Uterus (tissue), 4 donors: Measurements from ENCODE around the gene STAB2. TPM values are rescaled to one million over a fixed set of nuclear protein-coding genes. Genes with fewer than 3 reads are reported as not detected.

Experiments
- DNase-seq, 2 donors: peaks; one replicate each; pipeline ENCODE4 v3.0.0-alpha.2; 2019 to 2020
- H3K27ac ChIP-seq, 2 donors: fragments of 200-600 bp; sonication (generic); 1 replicate in 1 of 2; 2 replicates in 1 of 2; pipeline ENCODE4 v1.5.1; 2016 to 2018
- H3K27me3 ChIP-seq, 2 donors: fragments of 200-600 bp; sonication (generic); one replicate each; pipeline ENCODE4 v1.5.1; 2018 to 2019; ENCODE audit warnings: control low read depth in 1 of 2
- H3K36me3 ChIP-seq, 2 donors: fragments of 200-600 bp; sonication (generic); one replicate each; pipeline ENCODE4 v1.5.1; 2019; ENCODE audit warnings: control low read depth in 1 of 2
- H3K4me1 ChIP-seq, 2 donors: fragments of 200-600 bp; sonication (generic); one replicate each; pipeline ENCODE4 v1.5.1; 2018 to 2019; ENCODE audit warnings: control low read depth in 1 of 2
- H3K4me3 ChIP-seq, 2 donors: fragments of 200-600 bp; sonication (generic); 1 replicate in 1 of 2; 2 replicates in 1 of 2; pipeline ENCODE4 v1.5.1; 2018 to 2019; ENCODE audit warnings: mild to moderate bottlenecking in 1 of 2
- H3K9me3 ChIP-seq, 2 donors: fragments of 200-600 bp; sonication (generic); one replicate each; pipeline ENCODE4 v1.5.1; 2019; ENCODE audit warnings: control low read depth in 1 of 2
- CTCF ChIP-seq, 4 experiments: fragments of 200-600 bp in 2 of 4; fragments of 450-650 bp in 2 of 4; sonication (generic) in 2 of 4; IDR thresholded peaks; one replicate each; pipeline ENCODE4 v1.5.1; 2016 to 2019; ENCODE audit warnings: antibody characterized with exemption in 4 of 4, mild to moderate bottlenecking in 2 of 4, moderate library complexity in 1 of 4
- POLR2A ChIP-seq, 2 donors: fragments of 450-650 bp; IDR thresholded peaks; one replicate each; pipeline ENCODE4 v1.6.1; 2016; ENCODE audit warnings: antibody characterized with exemption in 2 of 2, mild to moderate bottlenecking in 1 of 2, moderate library complexity in 1 of 2
- intact Hi-C: fragments of 100-400 bp; cut with DNase I; formaldehyde crosslinking; loops from one replicate; pipeline ENCODE4 v1.15.1; 2023; ENCODE audit warnings: low total_unique reads
- total RNA-seq, 4 donors: library from RNA; depleted of rRNA in 3 of 4; stranded (reverse); fragments of >200 nt in 3 of 4; gene quantifications; one replicate each; pipeline versions ENCODE4 v1.1.0 to v1.2.4, GENCODE V29; 2014 to 2023
- donor health status: DM: yes; HTN: yes; CAD: no.

The STAB2 gene
- total RNA-seq, 4 donors from 2014 or later = 0.21 to 19.4 (median 2.6) TPM; not detected in 1

GRCh38 chr12:103690426-103690825, 103.4 kb downstream of the STAB2 start:
- DNase-seq = no peak
- H3K36me3 ChIP-seq = no peaks in the 10 kb centered on the region
- no peak overlapping the region for H3K4me3 ChIP-seq
- no peaks in the 10 kb centered on the region for H3K27me3 ChIP-seq
- TF ChIP-seq CTCF (IDR thresholded peaks at IDR 0.05) (no peak), POLR2A (IDR thresholded peaks at IDR 0.05) (no peak)
- H3K27ac ChIP-seq = no peak overlapping the region
- no peaks in the 10 kb centered on the region for H3K4me1 ChIP-seq
- intact Hi-C loops = no loop called here
- no peaks in the 10 kb centered on the region for H3K9me3 ChIP-seq

GRCh38 chr12:103691063-103691462, 104.0 kb downstream of the STAB2 start:
- no peak overlapping the region for H3K27ac ChIP-seq
- no peaks in the 10 kb centered on the region for H3K36me3 ChIP-seq
- H3K4me3 ChIP-seq = no peak overlapping the region
- TF ChIP-seq POLR2A (IDR thresholded peaks at IDR 0.05) = no peak
- no peak for TF ChIP-seq CTCF (IDR thresholded peaks at IDR 0.05)
- no peaks in the 10 kb centered on the region for H3K4me1 ChIP-seq
- H3K27me3 ChIP-seq = no peaks in the 10 kb centered on the region
- intact Hi-C loops = no loop called here
- DNase-seq = no peak
- no peaks in the 10 kb centered on the region for H3K9me3 ChIP-seq

GRCh38 chr12:103696101-103696500, 109.0 kb downstream of the STAB2 start:
- H3K9me3 ChIP-seq = no peaks in the 10 kb centered on the region
- no peak overlapping the region for H3K4me3 ChIP-seq
- DNase-seq = no peak
- no peak for TF ChIP-seq POLR2A (IDR thresholded peaks at IDR 0.05)
- TF ChIP-seq CTCF (IDR thresholded peaks at IDR 0.05) = no peak
- intact Hi-C loops = no loop called here
- no peaks in the 10 kb centered on the region for H3K4me1 ChIP-seq
- no peaks in the 10 kb centered on the region for H3K27me3 ChIP-seq
- no peaks in the 10 kb centered on the region for H3K36me3 ChIP-seq
- no peak overlapping the region for H3K27ac ChIP-seq

- H3K27ac ChIP-seq = no peak overlapping the region
- no peaks in the 10 kb centered on the region for H3K4me1 ChIP-seq
- DNase-seq = no peak
- H3K9me3 ChIP-seq = no peaks in the 10 kb centered on the region
- TF ChIP-seq POLR2A (IDR thresholded peaks at IDR 0.05) = no peak
- no peak for TF ChIP-seq CTCF (IDR thresholded peaks at IDR 0.05)
- no peaks in the 10 kb centered on the region for H3K27me3 ChIP-seq
- intact Hi-C loops = no loop called here
- H3K36me3 ChIP-seq = no peaks in the 10 kb centered on the region
- H3K4me3 ChIP-seq = no peak overlapping the region
These were observed 111.1 kb downstream of the STAB2 start for GRCh38 chr12:103697971-103698751.

GRCh38 chr12:103698752-103699560, 111.9 kb downstream of the STAB2 start:
- no peak overlapping the region for H3K4me3 ChIP-seq
- no peak for DNase-seq
- no peaks in the 10 kb centered on the region for H3K9me3 ChIP-seq
- intact Hi-C loops = no loop called here
- H3K27me3 ChIP-seq = no peaks in the 10 kb centered on the region
- H3K36me3 ChIP-seq = no peaks in the 10 kb centered on the region
- H3K27ac ChIP-seq = no peak overlapping the region
- no peaks in the 10 kb centered on the region for H3K4me1 ChIP-seq
- TF ChIP-seq CTCF (IDR thresholded peaks at IDR 0.05) (no peak), POLR2A (IDR thresholded peaks at IDR 0.05) (no peak)
